Kidney glomerular epithelial cell (primary cell): ENCODE results near the gene SMAD3.
A peak's percentile ranks its signal among the peaks of the same experiment; 100 is the strongest.
"Not testable (repeated sequence)": the region's sequence is repeated elsewhere in the genome, so short reads cannot be mapped to it uniquely, and the experiment has no call there.

Experiments
- DNase-seq: peaks from one replicate; lab custom pipeline; 2025; lab: John Stamatoyannopoulos, UW

SMAD3 gene

DNA sequence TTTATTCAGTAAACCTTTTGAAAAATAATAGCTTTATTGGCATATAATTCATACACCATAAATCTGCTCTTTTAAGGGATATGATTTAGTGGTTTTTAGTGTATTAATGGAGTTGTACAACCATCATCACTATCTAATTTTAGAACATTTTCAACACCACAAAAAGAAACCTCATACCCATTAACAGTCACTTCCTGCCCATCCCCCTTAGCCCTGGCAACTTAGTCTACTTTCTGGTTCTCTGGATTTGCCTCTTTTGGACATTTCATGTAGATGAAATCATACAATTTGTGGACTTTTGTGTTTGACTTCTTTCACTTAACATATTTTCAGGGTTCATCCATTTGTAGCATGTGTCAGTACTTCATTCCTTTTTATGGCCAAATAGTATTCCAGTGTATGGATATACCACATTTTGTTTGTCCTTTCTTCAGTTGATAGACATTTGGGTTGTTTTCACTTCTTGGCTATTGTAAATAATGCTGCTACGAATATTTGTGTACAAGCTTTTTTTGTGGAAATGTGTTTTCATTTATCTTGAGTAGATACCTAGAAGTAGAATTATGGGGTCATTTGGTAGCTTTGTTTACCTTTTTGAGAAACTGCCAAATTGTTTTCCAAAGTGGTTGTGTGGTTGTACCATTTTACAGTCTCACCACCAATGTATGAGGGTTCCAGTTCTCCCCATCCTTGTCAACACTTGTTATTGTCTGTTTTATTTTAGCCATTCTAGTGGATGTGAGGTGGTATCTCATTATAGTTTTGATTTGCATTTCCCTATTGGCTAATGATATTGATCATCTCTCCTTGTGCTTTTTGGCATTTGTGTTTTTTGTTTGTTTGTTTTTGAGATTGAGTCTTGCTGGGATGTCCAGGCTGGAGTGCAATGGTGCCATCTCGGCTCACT is 45.8 kb downstream of the SMAD3 start:
- no peak for DNase-seq

DNA sequence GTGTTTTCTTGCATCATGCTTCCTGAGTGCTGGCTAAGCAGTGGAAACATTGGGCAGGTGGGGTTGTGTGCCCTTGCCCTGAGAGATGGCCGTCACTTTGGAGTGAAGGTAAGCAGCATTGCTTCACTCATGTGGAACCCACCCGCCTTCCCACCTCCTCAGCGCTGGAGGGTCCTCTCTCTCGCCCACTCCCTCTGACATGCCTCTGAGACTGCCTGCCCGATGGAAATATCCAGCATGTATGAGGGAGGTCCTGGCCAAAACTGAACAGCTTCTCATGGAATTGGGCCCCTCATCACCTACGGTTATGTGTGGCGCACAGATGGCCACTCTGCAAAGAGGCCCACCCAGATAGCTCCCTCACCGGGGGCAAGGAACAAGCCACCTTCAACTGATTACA is 48.6 kb downstream of the SMAD3 start:
- DNase-seq: no peak

DNA sequence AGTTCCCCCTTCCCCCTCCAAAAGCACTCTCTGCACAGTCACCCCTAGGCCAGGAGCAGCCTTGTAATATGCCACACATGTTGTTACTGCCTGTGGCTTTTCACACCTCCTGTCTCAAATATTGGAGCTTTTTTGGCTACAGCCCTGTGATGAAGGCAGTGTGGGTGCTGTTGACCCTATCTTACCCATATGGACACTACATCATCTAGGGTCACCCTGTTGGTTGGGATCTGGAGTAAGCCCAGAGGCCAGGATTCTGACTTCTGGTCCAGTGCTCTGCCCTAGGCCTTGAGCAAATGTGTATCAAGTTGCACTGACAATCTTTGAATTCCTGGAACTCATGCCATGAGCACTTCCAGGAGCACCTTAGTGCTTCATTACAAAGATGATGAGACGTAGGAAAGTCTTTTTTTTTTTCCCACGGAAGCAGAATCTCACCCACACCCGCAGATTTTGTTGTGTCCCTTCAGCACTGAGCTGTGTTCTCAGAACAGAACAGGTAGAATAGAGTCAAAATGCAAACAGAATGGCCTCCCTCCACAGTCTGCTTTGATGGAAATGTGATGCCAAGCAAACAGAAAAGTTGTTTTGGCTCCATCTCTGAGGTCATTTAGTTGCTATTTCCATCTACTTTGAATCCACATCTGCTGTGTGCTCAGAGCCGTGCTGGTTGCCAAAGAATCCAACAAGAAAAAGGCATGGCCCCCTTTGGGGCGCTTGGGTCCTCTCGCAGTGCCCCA is 49.6 kb downstream of the SMAD3 start:
- DNase-seq: no peak

DNA sequence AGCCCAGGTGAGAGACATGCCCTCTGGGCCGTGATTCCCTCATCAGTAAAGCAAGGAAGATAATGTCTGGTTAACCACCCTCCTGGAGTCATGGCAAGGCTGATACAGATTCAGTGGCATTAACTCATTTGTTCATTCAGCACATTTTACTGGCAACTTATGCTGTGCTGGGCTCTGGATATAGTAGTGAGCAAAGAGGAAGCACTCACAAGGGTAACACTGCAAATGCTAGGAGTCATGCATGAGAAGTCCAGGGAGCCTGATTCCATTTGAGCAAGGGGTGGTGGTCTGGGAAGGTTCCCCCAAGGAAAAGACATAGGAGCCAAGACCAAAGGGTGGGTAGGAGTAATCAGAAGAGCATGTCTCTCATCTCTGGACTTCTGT is 50.2 kb downstream of the SMAD3 start:
- DNase-seq: no peak

DNA sequence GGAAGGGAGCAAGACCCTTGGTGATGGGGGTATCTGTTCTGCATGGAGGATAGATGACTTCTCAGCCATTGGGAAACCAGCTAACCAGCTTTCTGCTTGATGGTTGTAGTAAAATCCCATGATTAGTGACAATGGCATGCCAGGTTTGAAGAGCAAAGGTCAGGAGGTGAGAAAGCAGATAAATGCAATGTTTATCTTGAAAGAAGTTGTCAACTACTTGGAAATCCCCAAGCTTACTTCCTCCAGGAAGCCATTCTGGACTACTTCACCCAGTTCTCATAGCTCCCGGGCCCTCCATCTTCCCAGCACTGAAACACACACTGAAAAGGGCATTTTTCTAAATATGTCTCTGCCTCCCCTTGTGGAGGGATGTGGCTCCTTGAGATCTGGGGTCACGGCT is 51.3 kb downstream of the SMAD3 start:
- DNase-seq: no peak

DNA sequence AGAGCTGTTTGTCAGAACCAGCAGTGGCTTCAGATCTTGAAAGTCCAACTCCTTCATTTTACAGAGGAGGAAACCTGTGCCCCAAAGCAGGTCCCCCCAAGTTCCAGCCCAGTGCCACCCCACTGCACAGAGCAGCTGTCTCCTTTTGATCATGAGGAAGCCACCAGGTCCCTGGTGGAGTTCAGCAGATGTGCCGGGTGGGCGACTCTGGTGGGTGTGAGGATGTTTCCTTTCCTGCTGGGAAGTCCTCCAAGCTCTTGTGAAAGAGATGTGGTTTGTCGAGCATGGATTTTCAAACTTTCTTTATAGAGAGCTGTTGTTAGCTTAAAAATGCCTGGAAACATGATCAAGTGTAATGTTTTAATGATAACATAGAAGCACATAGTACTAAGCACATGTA is 52.0 kb downstream of the SMAD3 start:
- peak; percentile 33 for DNase-seq

DNA sequence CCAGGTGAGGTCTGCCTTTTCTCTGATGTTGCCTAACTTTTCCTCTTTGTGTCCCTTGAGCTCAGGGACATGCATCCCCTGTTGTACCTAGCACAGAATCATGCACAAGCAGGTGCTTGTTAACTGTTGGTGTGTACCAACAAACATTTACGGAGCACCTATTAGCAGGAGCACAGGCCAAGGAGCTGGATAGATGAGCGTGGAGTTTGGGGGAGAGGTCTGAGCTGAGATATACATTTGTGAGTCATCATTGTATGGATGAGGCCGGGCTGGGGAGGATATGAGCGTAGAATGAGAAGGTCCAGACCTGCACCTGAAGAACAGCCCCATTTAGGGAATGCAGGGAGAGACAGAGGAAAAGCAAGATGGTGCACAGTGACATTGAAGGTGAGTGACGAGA is 53.4 kb downstream of the SMAD3 start:
- no peak for DNase-seq

DNA sequence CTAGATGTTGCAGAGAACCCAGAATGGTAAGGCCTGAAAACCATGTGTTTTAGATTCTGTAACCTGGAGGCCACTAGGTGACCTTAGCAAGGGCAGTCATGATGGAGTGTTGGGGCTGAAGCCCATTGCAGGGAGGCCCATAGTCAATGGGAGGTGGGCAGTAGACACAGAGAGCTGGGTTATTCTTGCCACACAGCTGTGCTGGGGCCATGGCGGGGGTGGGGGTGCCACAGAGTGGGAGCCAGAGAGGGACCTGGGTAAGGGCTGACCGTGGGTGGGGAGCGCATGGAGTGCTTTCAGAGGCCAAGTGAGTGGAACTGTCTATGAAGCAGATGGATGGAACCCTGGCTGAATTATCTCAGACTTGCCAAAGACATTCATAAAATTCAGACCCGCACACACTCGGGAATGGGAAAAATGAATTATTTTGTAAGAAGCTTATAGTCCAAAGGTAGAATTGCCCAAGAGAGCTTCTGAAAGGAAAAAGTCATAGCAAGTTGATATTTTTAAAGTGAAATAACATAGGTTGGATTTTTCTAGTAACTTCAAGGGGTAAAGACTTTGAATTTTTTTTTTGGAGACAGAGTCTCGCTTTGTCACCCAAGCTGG is 53.9 kb downstream of the SMAD3 start:
- DNase-seq: no peak

DNA sequence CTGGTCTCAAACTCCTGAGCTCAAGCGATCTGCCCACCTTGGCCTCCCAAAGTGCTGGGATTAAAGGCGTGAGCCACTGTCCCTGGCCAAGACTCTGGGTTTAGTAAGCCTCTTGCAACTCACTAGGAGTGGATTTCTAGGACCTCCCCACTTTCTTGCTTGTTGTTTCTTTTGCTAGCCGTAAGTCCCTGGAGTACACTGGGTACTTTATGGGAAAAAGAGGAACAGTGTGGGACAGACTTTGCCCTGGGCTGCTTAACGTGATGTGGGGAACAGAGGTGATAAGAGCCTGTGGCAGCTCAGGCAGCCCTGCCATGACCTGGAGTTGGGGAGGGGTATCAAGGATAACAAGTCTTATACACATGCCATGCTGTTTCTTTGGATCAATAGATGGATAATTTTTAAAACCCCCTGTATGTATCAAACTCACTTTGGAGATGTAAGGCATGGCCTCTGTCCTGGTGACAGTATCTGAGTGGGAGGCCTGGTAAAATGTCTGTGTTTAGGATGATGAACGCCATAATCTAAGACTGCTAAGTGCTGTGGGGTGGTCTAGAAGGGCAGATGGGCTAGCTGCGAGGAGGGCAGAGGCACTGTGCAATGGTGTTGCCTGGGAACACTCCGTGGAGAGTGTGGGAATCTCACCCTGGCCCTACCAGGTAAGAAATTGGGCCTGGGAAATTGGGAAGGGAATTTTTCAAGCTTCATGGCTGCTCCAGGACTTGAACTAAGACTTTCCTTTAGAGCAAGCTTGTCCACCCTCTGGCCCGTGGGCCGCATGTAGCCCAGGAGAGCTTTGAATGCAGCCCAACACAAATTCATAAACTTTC is 54.8 kb downstream of the SMAD3 start:
- no peak for DNase-seq

DNA sequence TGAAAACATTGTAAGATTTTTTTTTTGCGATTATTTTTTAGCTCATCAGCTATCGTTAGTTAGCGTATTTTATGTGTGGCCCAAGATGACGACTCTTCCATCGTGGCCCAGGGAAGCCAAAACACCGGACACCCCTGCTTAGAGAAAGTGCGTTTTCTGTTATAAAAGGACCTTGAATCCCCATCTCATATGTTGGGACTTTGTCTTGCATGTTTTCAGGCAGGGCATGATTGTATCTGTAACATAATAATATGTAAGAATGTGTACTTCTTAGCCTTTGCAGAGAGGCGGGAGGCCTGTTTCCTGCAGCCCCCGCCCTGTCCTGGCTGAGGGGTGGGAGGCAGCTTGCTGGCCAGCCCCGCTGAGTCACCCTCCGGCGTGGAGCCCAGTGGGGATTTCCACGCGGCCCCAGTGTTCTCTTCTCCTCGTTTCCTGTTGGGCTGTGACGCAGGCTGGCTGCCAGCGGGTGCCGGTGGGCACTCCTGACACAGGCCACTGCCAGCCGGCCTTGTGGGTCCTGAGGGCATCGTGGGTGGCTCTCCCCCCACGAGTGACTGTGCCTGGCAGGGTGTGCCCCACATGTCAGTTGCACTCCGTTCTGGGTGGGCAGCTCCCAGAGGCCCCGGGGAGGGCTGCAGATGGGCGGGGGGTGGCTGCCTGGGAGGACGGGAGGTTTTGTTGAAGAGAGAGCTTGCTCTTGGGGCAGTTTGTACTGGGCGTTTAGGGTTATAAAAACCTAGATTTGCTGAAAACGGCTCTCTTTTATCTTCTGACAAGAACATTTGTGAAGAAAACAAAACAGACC is 55.6 kb downstream of the SMAD3 start:
- DNase-seq: peak; percentile 74

DNA sequence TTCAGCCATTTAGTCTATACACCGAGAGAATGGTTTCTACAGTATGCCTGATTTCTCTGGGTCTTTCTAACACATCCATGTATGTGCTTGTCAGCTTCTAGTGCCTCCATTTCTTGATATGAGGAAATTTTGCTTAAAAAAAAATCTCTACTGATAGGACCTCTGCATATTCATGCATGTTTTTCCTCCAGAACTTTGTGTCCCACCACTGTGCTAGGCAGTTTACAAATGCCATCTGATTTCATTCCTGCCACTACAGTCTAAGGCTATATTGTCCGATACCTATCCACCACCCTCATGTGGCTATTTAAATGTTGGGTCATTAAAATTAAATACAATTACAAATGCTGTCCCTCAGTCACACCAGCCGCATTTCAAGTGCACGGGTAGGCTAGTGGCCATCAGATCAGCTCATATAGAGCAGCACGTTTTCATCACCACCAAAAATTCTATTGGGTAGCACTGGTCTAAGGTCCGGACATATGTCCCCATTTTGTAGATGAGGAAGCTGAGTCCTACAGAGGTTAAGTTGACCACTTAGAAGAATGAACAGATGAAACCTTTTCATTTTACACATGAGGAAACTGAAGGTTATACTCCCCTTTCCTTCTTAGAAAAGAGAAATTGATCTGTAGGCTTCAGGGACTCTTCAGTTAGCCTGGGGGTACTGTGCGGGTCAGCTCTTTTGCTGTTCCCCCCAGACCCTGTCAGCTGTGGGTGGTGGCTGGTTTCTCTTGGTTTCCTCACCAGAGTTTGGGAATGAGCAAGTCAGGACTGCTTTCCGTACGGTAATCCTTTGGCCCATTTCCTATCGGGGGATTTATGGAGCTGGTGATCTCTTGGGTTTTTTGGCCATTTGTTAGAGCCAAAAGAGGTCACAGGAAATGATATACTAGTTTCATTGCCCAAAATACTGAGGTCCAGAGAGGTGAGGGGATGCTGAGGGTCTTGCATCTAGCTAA is 56.5 kb downstream of the SMAD3 start:
- DNase-seq: no peak

DNA sequence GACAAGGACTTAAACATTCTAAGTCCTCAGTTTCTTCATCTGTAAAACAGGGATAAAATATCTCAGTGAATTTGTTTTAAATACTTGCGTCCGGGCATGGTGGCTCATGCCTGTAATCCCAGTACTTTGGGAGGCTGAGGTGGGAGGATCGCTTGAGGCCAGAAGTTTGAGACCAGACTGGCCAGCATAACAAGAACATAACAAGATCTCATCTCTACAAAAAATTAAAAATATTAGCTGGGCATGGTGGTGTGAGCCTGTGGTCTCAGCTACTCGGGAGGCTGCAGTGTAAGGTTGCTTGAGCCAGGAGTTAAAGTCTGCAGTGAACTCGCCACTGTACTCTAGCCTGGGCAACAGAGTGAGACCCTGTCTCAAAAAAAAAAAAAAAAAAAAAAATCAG is 57.4 kb downstream of the SMAD3 start:
- DNase-seq: not testable (repeated sequence)

DNA sequence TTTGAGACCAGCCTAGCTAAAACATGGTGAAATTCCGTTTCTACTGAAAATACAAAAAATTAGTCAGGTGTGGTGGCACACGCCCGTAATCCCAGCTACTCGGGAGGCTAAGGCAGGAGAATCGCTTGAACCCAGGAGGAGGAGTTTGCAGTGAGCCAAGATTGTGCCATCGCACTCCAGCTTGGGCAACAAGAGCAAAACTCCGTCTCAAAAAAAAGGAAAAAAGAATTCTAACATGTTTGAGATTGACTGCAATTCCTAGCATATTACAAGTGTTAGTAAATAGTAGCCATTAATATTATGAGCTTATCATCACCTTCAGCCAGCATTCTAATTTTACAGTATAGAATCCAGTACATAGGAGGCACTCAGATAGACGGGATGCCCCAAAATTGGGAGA is 57.9 kb downstream of the SMAD3 start:
- not testable (repeated sequence) for DNase-seq

DNA sequence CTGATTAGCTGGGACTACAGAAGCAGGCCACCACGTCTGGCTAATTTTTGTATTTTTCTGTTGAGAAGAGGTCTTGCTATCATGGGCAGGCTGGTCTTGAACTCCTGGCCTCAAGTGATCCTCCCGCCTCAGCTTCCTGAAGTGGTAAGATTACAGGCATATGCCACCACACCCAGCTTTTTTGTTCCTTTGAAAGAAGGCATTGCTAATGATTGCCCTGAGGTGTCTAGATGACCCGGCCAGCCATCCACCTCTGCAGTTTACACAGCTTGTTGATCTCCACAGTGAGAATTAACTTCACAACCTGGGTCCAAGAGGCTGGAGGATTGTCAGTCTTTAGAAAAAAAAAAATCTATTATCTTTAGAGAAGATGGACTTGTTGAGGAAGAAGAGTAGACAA is 58.7 kb downstream of the SMAD3 start:
- DNase-seq: no peak

DNA sequence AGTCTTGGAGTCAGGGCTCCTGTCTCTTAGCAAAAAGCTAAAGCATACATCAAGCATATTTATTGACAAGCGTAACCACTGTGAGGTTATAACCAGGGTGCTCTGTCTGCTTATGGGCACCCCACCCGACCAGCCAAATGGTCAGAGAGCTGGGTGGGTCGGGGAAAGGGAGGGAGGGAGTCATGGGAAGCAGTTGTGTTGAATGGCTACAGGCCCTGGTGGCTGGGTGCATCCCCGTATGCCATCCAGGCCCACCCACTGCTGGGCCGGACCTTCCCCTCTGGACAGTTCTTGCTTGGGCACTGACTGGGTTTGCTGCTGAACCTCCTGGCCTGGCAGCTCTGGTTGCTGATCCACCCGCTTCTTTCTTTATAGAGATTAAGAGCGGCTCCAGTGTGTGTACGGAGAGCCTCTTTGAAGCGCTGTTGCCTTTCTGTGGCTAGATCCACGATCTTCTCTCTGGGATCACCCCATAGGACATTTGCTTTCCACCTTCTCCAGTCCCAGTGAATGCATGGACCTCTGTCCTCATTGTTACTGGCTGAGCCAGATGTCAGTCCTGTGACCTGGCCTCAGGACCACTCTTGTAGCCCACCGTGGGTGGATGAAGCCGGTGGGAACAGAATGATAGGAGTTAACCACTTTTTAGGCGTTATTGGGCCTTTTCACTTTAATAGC is 59.6 kb downstream of the SMAD3 start:
- DNase-seq: no peak

DNA sequence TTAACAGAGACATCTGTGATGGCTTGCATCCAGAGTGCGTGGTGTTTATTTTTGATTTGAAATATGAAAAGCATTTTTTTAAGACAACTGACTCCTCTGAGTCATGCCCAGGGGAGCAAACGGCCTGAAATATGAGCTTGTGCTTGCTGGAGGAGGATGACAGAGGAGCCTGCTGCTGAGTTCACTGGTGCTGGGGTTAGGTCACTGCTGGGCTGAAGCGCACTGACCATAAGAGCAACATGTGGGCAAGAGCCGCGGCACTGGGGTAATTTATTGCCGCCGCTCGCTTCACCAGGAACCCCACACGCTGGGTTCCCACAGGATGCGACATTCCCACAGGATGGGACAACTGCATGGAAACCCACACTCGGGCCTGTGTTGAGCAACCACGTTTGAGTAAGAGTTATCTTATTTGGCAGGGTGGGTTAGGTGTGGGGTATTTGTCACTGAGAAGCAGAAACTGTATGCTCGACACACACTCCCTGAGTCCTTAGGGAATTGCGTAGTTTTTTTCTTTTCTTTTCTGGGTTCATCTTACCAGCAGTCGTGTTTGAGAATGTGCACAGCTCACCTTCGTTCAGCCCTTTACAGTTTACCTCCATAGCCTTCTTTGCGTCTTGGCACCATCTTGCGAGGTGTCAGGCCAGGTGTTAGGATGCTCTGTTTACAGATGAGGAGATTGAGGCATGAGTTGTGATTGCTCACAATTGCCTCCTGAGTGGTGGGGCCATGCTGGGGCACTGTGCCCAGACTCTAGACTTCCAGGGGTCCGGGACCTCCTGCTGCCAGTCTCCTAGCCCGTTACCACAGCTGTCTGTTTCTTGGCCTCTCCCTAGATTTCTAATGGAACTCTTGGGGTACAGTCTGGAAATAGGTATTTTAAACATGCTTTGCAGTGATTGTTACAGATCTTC is 60.4 kb downstream of the SMAD3 start:
- peak; percentile 90 for DNase-seq

DNA sequence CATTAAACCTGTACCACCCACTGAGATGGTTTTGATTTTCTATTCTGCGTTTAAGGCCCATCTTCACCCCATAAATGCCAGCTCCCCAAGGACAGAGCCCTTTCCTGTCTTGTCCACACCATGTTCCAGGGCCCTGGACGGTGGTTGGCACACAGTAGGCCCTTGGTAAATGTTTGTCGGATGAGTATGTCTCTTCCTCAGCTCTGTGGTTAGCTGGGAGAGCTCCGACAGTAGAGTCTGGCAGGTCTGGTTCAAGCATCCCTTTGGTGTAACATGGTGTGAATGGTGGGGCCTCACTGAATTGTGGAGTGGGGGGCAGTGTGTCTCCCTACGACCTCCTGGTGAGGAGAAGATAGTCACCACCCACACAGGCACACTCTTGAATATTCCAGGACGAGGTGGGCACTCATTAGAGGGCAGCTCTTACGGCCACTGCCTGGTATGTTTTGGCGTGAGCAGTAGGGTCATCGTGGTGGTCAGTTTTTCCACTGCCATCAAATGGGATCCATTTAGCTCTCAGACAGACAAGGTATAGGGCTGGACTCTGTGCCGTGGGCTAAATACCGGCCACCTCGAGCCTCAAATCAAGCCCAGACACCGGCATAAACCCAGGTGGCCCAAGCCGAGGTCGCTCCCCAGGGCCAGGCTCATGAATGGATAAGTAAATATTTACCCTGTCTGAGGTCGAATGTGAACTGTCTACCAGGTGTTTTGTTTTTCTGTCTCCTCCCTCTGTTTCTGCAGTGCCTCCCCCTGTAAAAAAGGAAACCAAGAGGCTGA is 61.3 kb downstream of the SMAD3 start:
- no peak for DNase-seq

DNA sequence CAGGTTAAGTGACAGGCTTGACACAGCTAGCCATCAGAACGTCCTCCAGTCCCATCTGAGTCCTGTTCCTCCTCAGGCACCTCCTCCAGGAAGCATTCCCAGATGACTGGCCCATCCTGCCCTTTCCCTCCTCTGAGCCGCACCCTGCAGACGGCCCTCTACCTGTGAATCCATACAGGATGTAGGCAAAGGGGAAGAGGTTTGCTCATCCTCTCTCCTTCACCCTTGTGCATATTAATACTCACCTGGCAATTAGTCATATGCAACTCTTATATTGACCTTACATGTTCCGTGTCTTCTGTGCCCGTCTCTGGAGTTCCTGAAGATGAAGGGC is 61.9 kb downstream of the SMAD3 start:
- no peak for DNase-seq
